SK-N-MC (cell line): ENCODE results near the gene BRAF.

Source experiments
- EZH2 ChIP-seq: fragments of 200-600 bp; sonication (generic); IDR thresholded peaks from one replicate; pipeline ENCODE4 v1.6.1; 2017; ENCODE audit warnings: antibody characterized with exemption
- POLR2AphosphoS5 ChIP-seq: IDR thresholded peaks from 2 replicates; pipeline ENCODE4 v1.6.1; 2012; ENCODE audit warnings: mild to moderate bottlenecking, low read depth, low read length, borderline replicate concordance

DNA sequence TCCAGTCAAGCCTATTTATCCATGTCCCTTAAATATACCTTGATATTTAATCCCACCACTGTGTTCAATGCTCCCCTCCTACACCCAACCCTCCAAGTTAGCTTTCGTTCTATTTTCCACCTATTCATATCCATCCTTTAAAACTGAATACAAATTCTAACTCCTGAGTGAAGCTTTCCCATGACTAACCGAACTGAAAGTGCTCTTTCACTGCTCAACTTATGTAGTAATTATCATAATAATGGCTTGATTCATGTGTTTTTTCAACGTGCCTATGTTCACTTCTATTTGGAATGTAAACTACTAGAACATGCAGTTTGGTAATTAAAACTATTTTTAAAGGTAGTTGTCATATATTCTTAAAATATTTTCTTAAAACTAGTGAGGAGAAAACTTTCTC, 170.2 kb downstream of the BRAF start:
- no peak for TF ChIP-seq POLR2AphosphoS5
- TF ChIP-seq EZH2, result no peak
